BLaER1 (cell line): ENCODE data around the gene NAALAD2.
"Not testable (repeated sequence)": the region's sequence is repeated elsewhere in the genome, so short reads cannot be mapped to it uniquely, and the experiment has no call there.

Experiments used
- H3K27ac ChIP-seq: shearing (Covaris generic); formaldehyde crosslinking; 2 replicates; pipeline ENCODE4 v1.8.1; 2022
- H3K27me3 ChIP-seq: shearing (Covaris generic); formaldehyde crosslinking; 2 replicates; pipeline ENCODE4 v1.8.1; 2022
- H3K36me3 ChIP-seq: shearing (Covaris generic); formaldehyde crosslinking; 2 replicates; pipeline ENCODE4 v1.8.1; 2022
- H3K4me1 ChIP-seq: shearing (Covaris generic); formaldehyde crosslinking; 2 replicates; pipeline ENCODE4 v1.8.1; 2022
- H3K4me2 ChIP-seq: shearing (Covaris generic); formaldehyde crosslinking; 2 replicates; pipeline ENCODE4 v1.8.1; 2022
- H3K4me3 ChIP-seq: shearing (Covaris generic); formaldehyde crosslinking; 2 replicates; pipeline ENCODE4 v1.8.1; 2022
- H3K9ac ChIP-seq: shearing (Covaris generic); formaldehyde crosslinking; 2 replicates; pipeline ENCODE4 v1.8.1; 2022
- H3K9me3 ChIP-seq: shearing (Covaris generic); formaldehyde crosslinking; 2 replicates; pipeline ENCODE4 v1.8.1; 2022
- H4K20me1 ChIP-seq: shearing (Covaris generic); formaldehyde crosslinking; 2 replicates; pipeline ENCODE4 v1.8.1; 2022
- Cebpa-rat ChIP-seq: shearing (Covaris generic); IDR thresholded peaks from 2 replicates; pipeline ENCODE4 v1.8.1; 2022

The NAALAD2 gene

DNA sequence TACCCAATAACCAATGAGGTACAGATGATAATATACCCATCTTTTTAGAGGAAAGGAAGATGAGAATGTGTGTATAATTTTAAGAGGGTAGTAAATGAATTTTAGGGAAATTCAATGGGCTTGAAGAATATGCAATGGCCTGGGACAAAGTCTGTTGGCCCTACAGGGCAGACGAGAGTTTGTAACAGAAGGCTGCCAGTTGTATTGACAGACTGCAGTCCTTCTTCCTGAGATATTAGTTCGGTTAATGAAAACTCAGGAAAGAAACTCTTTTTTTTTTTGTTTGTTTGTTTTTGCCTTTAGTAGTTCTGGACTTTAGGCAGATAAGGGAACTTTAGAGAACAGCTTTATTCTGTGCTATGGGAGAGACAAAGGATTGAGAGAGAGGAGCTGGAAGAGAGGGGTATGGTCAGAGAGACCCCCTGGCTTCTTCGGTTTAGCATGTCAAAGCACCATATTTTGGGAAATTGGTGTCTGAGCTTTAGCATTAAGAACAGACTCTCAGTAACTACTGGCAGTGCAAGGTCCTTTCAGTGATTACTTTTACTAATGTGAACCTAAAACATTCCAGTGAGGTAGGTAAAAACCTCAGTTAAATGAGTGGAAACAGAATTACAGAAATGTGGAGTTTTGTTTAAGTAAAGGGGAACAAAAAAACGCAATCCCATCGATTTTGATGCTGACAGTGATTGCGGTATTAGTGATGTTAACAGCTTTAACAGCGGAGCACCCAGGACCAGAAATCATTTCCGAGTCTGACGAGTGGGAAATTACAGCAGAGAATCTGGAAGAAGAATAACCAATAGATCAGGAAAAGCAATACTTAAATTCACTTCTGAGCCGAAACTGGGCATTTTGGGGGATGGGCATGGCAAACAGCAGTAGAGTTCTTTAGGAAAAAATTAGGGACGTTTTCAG lies 644 bp upstream of the NAALAD2 start:
- Histone ChIP-seq H3K4me1 (no peaks in the 10 kb centered on the region), H3K9me3 (peaks cover 5% of the 10 kb centered on the region), H3K4me2 (no peak overlapping the region), H3K27ac (no peak overlapping the region), H3K4me3 (no peak overlapping the region), H3K9ac (no peak overlapping the region), H3K36me3 (no peaks in the 10 kb centered on the region), H3K27me3 (no peaks in the 10 kb centered on the region), H4K20me1 (no peaks in the 10 kb centered on the region)
- no peak for TF ChIP-seq Cebpa-rat

- no peak for TF ChIP-seq Cebpa-rat
- H3K4me1 ChIP-seq: no peaks in the 10 kb centered on the region
- H3K36me3 ChIP-seq: no peaks in the 10 kb centered on the region
- no peaks in the 10 kb centered on the region for H4K20me1 ChIP-seq
- H3K9ac ChIP-seq: no peak overlapping the region
- peaks cover 5% of the 10 kb centered on the region for H3K9me3 ChIP-seq
- H3K4me3 ChIP-seq: no peak overlapping the region
- no peak overlapping the region for H3K4me2 ChIP-seq
- no peaks in the 10 kb centered on the region for H3K27me3 ChIP-seq
- no peak overlapping the region for H3K27ac ChIP-seq
Observed at GRCh38 chr11:90135016-90135415, 553 bp downstream of the NAALAD2 start.

- no peak overlapping the region for H3K4me3 ChIP-seq
- no peak for TF ChIP-seq Cebpa-rat
- no peak overlapping the region for H3K4me2 ChIP-seq
- no peak overlapping the region for H3K27ac ChIP-seq
- H3K9me3 ChIP-seq: no peaks in the 10 kb centered on the region
- no peaks in the 10 kb centered on the region for H3K27me3 ChIP-seq
- H3K36me3 ChIP-seq: no peaks in the 10 kb centered on the region
- no peaks in the 10 kb centered on the region for H3K4me1 ChIP-seq
- H3K9ac ChIP-seq: no peak overlapping the region
- H4K20me1 ChIP-seq: no peaks in the 10 kb centered on the region
Observed at GRCh38 chr11:90148900-90149299, 14.4 kb downstream of the NAALAD2 start.

GRCh38 chr11:90166982-90167573 lies 32.6 kb downstream of the NAALAD2 start:
- H3K9ac ChIP-seq, H3K4me3 ChIP-seq, H3K4me2 ChIP-seq: not testable (repeated sequence)

DNA sequence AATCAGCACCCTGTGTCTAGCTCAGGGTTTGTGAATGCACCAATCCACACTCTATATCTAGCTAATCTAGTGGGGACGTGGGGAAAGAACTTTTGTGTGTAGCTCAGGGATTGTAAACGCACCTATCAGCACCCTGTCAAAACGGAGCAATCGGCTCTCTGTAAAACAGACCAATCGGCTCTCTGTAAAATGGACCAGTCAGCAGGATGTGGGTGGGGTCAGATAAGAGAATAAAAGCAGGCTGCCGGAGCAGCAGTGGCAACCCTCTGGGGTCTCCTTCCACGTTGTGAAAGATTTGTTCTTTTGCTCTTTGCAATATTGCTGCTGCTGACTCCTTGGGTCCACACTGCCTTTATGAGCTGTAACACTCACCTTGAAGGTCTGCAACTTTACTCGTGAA lies 33.2 kb downstream of the NAALAD2 start:
- not testable (repeated sequence) for H3K4me1 ChIP-seq, H4K20me1 ChIP-seq, H3K27me3 ChIP-seq, H3K27ac ChIP-seq, H3K4me2 ChIP-seq, H3K9ac ChIP-seq, H3K4me3 ChIP-seq, H3K9me3 ChIP-seq, H3K36me3 ChIP-seq

More at GRCh38 chr11:90166982-90167573, 32.6 kb downstream of the NAALAD2 start:
- not testable (repeated sequence) for H3K36me3 ChIP-seq, H3K27ac ChIP-seq, H3K9me3 ChIP-seq, H3K4me1 ChIP-seq, H4K20me1 ChIP-seq, H3K27me3 ChIP-seq

DNA sequence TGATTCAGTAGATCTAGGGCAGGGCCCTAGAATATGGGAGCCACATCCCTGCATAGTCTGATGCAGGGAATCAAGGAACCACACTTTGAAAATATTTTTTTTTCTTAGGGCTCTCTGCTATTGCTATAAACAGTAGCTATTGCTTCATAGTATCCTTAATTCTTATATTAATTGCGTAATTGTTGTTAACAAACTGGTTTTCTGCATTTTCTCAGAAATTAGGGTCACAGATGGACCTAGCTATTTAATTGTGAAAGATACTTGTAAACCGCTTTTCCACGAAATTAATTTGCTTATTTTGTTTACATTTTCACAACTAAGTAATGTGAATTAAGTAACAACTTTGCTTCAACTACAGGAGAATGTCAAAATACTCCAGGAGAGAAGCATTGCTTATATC lies 34.1 kb downstream of the NAALAD2 start:
- Histone ChIP-seq H3K4me1 (no peaks in the 10 kb centered on the region), H3K27ac (no peak overlapping the region), H3K9me3 (peaks cover 5% of the 10 kb centered on the region), H3K9ac (no peak overlapping the region), H3K4me3 (no peak overlapping the region), H3K4me2 (no peak overlapping the region), H3K27me3 (no peaks in the 10 kb centered on the region), H4K20me1 (no peaks in the 10 kb centered on the region), H3K36me3 (no peaks in the 10 kb centered on the region)
- no peak for TF ChIP-seq Cebpa-rat

DNA sequence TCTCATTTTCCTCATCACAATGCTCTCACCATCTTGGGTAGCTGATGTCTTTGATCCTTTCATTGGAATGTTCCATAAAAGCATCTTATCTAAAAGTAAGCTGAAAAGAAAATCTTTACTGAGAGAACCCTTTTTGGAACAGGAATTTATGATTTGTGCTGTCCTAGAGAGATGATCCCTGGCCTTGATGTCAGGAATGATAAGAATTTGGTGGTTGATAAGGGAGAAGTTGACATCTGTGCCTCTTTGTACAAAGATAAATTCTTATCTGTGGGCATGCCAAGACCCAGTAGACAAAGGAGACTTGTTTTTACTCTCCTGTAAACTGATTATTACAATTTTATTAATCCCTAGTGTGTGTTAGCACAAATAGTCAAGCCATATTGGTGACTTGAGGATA lies 36.9 kb downstream of the NAALAD2 start:
- no peaks in the 10 kb centered on the region for H4K20me1 ChIP-seq
- no peak overlapping the region for H3K4me2 ChIP-seq
- no peaks in the 10 kb centered on the region for H3K36me3 ChIP-seq
- no peak overlapping the region for H3K27ac ChIP-seq
- no peak for TF ChIP-seq Cebpa-rat
- no peak overlapping the region for H3K9ac ChIP-seq
- no peaks in the 10 kb centered on the region for H3K27me3 ChIP-seq
- no peak overlapping the region for H3K4me3 ChIP-seq
- peaks cover 5% of the 10 kb centered on the region for H3K9me3 ChIP-seq
- no peaks in the 10 kb centered on the region for H3K4me1 ChIP-seq

- Histone ChIP-seq H3K4me1 (no peaks in the 10 kb centered on the region), H3K27ac (no peak overlapping the region), H3K27me3 (no peaks in the 10 kb centered on the region), H3K4me2 (no peak overlapping the region), H4K20me1 (no peaks in the 10 kb centered on the region), H3K9ac (no peak overlapping the region), H3K4me3 (no peak overlapping the region), H3K36me3 (no peaks in the 10 kb centered on the region), H3K9me3 (no peaks in the 10 kb centered on the region)
- TF ChIP-seq Cebpa-rat: no peak
Observed at GRCh38 chr11:90176069-90176468, 41.6 kb downstream of the NAALAD2 start.

GRCh38 chr11:90178751-90179150 lies 44.3 kb downstream of the NAALAD2 start:
- Histone ChIP-seq H3K36me3 (no peaks in the 10 kb centered on the region), H3K4me1 (no peaks in the 10 kb centered on the region), H3K9ac (no peak overlapping the region), H3K4me3 (no peak overlapping the region), H4K20me1 (no peaks in the 10 kb centered on the region), H3K27ac (no peak overlapping the region), H3K27me3 (no peaks in the 10 kb centered on the region), H3K4me2 (no peak overlapping the region), H3K9me3 (no peaks in the 10 kb centered on the region)
- no peak for TF ChIP-seq Cebpa-rat

DNA sequence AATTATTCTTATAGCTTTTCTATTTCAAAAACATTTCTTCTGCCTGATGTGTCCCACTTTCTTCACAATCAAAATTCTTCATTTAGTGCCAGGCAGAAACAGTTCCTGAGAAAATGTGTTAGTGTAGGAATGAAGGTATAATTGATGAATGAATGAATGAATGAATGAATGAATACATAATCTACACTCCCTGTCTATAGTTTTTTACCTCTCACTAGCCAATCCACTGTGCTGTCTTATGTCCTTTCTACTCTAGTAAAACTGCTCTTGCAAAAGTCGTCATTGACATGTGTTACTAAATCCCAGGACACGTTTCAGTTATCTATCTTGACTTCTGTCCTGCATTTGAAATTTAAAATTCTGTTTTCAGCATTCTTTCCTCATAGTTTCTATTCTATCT lies 45.5 kb downstream of the NAALAD2 start:
- Histone ChIP-seq H3K4me3 (no peak overlapping the region), H3K36me3 (no peaks in the 10 kb centered on the region), H3K27me3 (no peaks in the 10 kb centered on the region), H3K4me2 (no peak overlapping the region), H3K27ac (no peak overlapping the region), H3K9ac (no peak overlapping the region), H4K20me1 (no peaks in the 10 kb centered on the region), H3K9me3 (no peaks in the 10 kb centered on the region), H3K4me1 (no peaks in the 10 kb centered on the region)
- TF ChIP-seq Cebpa-rat: no peak
